T follicular helper cell (primary cell): Measurements from ENCODE around the gene COL5A1.

Experiments
- DNase-seq: peaks from one replicate; pipeline ENCODE4 v3.0.0-alpha.2; 2020; ENCODE audit warnings: low read depth

The COL5A1 gene

GRCh38 chr9:134741846-134742245 is 100.2 kb downstream of the COL5A1 start:
- DNase-seq, result no peak

- DNase-seq, result no peak
These were observed 101.4 kb downstream of the COL5A1 start for GRCh38 chr9:134742822-134743535.

- DNase-seq, result no peak
These were observed 102.2 kb downstream of the COL5A1 start for GRCh38 chr9:134743853-134744252.

- DNase-seq, result no peak
These were observed 103.0 kb downstream of the COL5A1 start for GRCh38 chr9:134744385-134745295.

GRCh38 chr9:134747951-134748489 is 106.4 kb downstream of the COL5A1 start:
- DNase-seq, result no peak

GRCh38 chr9:134748591-134748990 is 107.0 kb downstream of the COL5A1 start:
- DNase-seq, result no peak

GRCh38 chr9:134750450-134751155 is 109.0 kb downstream of the COL5A1 start:
- no peak for DNase-seq

- DNase-seq, result no peak
These were observed 110.0 kb downstream of the COL5A1 start for GRCh38 chr9:134751622-134752021.

- DNase-seq, result no peak
These were observed 111.0 kb downstream of the COL5A1 start for GRCh38 chr9:134752471-134753168.

- DNase-seq, result no peak
These were observed 111.6 kb downstream of the COL5A1 start for GRCh38 chr9:134753191-134753590.

- DNase-seq, result no peak
These were observed 113.8 kb downstream of the COL5A1 start for GRCh38 chr9:134755221-134755907.

- no peak for DNase-seq
These were observed 114.5 kb downstream of the COL5A1 start for GRCh38 chr9:134756098-134756497.

- no peak for DNase-seq
These were observed 115.8 kb downstream of the COL5A1 start for GRCh38 chr9:134757216-134757975.

GRCh38 chr9:134758949-134759607 is 117.5 kb downstream of the COL5A1 start:
- no peak for DNase-seq

- no peak for DNase-seq
These were observed 118.3 kb downstream of the COL5A1 start for GRCh38 chr9:134759913-134760312.

- no peak for DNase-seq
These were observed 119.3 kb downstream of the COL5A1 start for GRCh38 chr9:134760750-134761420.

GRCh38 chr9:134764473-134765269 is 123.1 kb downstream of the COL5A1 start:
- DNase-seq, result no peak

- DNase-seq, result no peak
These were observed 124.2 kb downstream of the COL5A1 start for GRCh38 chr9:134765785-134766184.
